Naive thymus-derived CD4-positive, alpha-beta T cell (primary cell): ENCODE measurements around the gene PRSS56. TPM values are rescaled to one million over a fixed set of nuclear protein-coding genes. Genes with fewer than 3 reads are reported as not detected.

ENCODE experiments used
- ATAC-seq: fragments of 150-1000 bp; cut with Tn5 transposase; 2 replicates; pipeline ENCODE4 v1.10.0; 2021; ENCODE audit warnings: mild to moderate bottlenecking, moderate library complexity
- CTCF ChIA-PET: fragments of 350-600 bp; sonication (Branson Sonifier 250); formaldehyde crosslinking; loops from one replicate; lab custom pipeline; 2021; ENCODE audit warnings: antibody characterized with exemption; lab: Charles Lee
- POLR2A ChIA-PET: fragments of 350-600 bp; sonication (Branson Sonifier 250); formaldehyde crosslinking; loops from one replicate; lab custom pipeline; 2021; ENCODE audit warnings: antibody characterized with exemption, inconsistent platforms; lab: Charles Lee
- DNase-seq, 9 donors: peaks; one replicate each; pipeline versions ENCODE4 v3.0.0 to v3.0.0-alpha.2; 2020 to 2022; ENCODE audit warnings: mixed read lengths in 1 of 9
- H3K27ac ChIP-seq: one replicate; pipeline ENCODE4 v1.7.0; 2013; ENCODE audit warnings: mild to moderate bottlenecking, low read depth, low read length, moderate library complexity
- H3K27me3 ChIP-seq, 2 donors: one replicate each; pipeline ENCODE4 v1.7.0; 2013; ENCODE audit warnings: low read length in 2 of 2, mild to moderate bottlenecking in 2 of 2, moderate library complexity in 2 of 2; ENCODE audit not compliant: control insufficient read depth in 2 of 2, insufficient read depth in 2 of 2
- H3K36me3 ChIP-seq, 3 experiments: 1 replicate in 2 of 3; 2 replicates in 1 of 3; pipeline ENCODE4 v1.7.0; 2013; ENCODE audit warnings: low read length in 3 of 3, mild to moderate bottlenecking in 3 of 3, moderate library complexity in 1 of 3; ENCODE audit not compliant: insufficient read depth in 3 of 3, control insufficient read depth in 2 of 3
- H3K4me1 ChIP-seq, 2 donors: one replicate each; pipeline ENCODE4 v1.7.0; 2013; ENCODE audit warnings: low read length in 2 of 2, mild to moderate bottlenecking in 2 of 2, moderate library complexity in 1 of 2; ENCODE audit not compliant: control insufficient read depth in 2 of 2, insufficient read depth in 2 of 2
- H3K4me3 ChIP-seq: 2 replicates; pipeline ENCODE4 v1.7.0; 2013; ENCODE audit warnings: mild to moderate bottlenecking, low read length
- H3K9me3 ChIP-seq, 3 experiments: 1 replicate in 2 of 3; 2 replicates in 1 of 3; pipeline ENCODE4 v1.7.0; 2013; ENCODE audit warnings: low read length in 3 of 3; ENCODE audit not compliant: control insufficient read depth in 2 of 3
- H3K27ac Mint-ChIP-seq, 9 donors: one replicate each; pipeline ENCODE4 v1.8.0; 2020 to 2022; ENCODE audit warnings: mixed read lengths in 9 of 9, mild to moderate bottlenecking in 8 of 9, moderate library complexity in 5 of 9, inconsistent platforms in 2 of 9
- H3K27me3 Mint-ChIP-seq, 5 donors: one replicate each; pipeline ENCODE4 v1.8.0; 2021 to 2022; ENCODE audit warnings: mixed read lengths in 5 of 5, mild to moderate bottlenecking in 1 of 5
- H3K36me3 Mint-ChIP-seq, 5 donors: one replicate each; pipeline ENCODE4 v1.8.0; 2020 to 2022; ENCODE audit warnings: mixed read lengths in 5 of 5, mild to moderate bottlenecking in 3 of 5, inconsistent platforms in 1 of 5
- H3K4me1 Mint-ChIP-seq, 7 donors: one replicate each; pipeline ENCODE4 v1.8.0; 2020 to 2022; ENCODE audit warnings: mixed read lengths in 7 of 7, mild to moderate bottlenecking in 3 of 7, inconsistent platforms in 1 of 7
- H3K4me3 Mint-ChIP-seq, 10 donors: one replicate each; pipeline ENCODE4 v1.8.0; 2020 to 2022; ENCODE audit warnings: mild to moderate bottlenecking in 10 of 10, mixed read lengths in 10 of 10, moderate library complexity in 6 of 10, inconsistent platforms in 2 of 10
- H3K9me3 Mint-ChIP-seq, 11 donors: one replicate each; pipeline ENCODE4 v1.8.0; 2020 to 2022; ENCODE audit warnings: mixed read lengths in 11 of 11, mild to moderate bottlenecking in 4 of 11, inconsistent platforms in 1 of 11, moderate library complexity in 1 of 11
- intact Hi-C, 2 donors: fragments of 100-400 bp; cut with micrococcal nuclease; formaldehyde crosslinking; loops; one replicate each; pipeline ENCODE4 v1.15.1; 2023
- polyA plus RNA-seq, 2 donors: library from polyadenylated mRNA; unstranded; fragments of 300-500 nt; fragmentation: Illumina TruSeq; gene quantifications; one replicate each; pipeline ENCODE4 v1.2.3, GENCODE V29; 2021
- total RNA-seq, 6 experiments: library from RNA in 5 of 6; stranded (reverse) in 5 of 6; gene quantifications; 1 replicate in 5 of 6; 2 replicates in 1 of 6; pipeline ENCODE4 v1.2.3 and lab custom pipeline; 2021 to 2026

PRSS56 gene
- total and polyA plus RNA-seq, 7 experiments from 2014 or later: not detected

DNA sequence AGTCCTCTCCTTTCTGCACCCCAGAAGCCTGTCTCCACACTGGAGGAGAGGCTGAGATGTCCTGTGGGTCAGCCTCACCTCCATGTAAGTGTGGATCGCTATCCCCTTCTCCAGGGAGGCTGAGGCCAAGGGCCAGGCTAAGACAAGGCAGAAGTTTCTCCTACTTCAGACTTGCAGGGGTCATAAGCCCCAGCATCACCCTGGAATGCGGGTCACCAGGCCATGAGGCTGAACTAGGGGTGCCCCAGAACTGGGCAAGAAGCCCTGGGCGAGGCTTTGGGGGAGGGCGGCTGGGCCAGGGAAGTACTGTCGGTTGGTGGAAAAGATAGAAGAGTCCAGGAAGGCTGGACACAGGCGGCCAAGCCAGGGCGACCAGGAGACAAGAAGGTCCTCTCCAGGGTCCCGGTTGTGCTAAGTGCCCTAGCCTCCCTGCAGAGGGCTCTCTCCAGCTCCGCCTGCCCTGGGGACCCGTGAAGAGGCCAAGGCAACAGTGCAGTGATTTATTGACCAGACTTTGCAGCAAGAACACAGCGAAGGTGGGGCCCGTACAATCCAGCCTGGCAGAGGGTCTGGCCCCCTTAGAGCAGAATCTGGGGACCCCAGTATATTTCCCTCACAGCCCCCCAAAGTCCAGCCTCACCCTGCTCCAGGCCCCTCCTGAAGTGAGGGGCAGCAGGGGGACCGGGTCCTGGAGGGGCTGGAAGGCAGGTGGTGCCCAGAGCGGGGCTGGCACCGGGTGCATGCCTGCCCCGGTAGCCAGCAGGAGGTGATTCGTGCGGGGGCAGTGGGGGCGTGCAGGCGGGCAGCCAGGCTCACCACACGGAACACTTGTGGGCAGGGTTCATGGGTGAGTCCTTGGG lies 40.6 kb upstream of the PRSS56 start:
- H3K36me3 Mint-ChIP-seq: no peaks in the 10 kb centered on the region
- intact Hi-C loops: no loop called here
- CTCF ChIA-PET: no interaction called here
- no peaks in the 10 kb centered on the region for H3K4me1 ChIP-seq
- POLR2A ChIA-PET: no interaction called here
- H3K27ac Mint-ChIP-seq: no peak overlapping the region
- H3K4me3 Mint-ChIP-seq: no peak overlapping the region
- H3K27me3 ChIP-seq: no peaks in the 10 kb centered on the region
- no peak overlapping the region for H3K4me3 ChIP-seq
- peaks cover 7 to 18% (median 16%) of the 10 kb centered on the region in 5 donors for H3K27me3 Mint-ChIP-seq
- H3K9me3 Mint-ChIP-seq: no peaks in the 10 kb centered on the region
- no peaks in the 10 kb centered on the region for H3K4me1 Mint-ChIP-seq
- no peaks in the 10 kb centered on the region for H3K36me3 ChIP-seq
- H3K27ac ChIP-seq: no peak overlapping the region
- no peaks in the 10 kb centered on the region for H3K9me3 ChIP-seq
- no peak for ATAC-seq
- DNase-seq: no peak

DNA sequence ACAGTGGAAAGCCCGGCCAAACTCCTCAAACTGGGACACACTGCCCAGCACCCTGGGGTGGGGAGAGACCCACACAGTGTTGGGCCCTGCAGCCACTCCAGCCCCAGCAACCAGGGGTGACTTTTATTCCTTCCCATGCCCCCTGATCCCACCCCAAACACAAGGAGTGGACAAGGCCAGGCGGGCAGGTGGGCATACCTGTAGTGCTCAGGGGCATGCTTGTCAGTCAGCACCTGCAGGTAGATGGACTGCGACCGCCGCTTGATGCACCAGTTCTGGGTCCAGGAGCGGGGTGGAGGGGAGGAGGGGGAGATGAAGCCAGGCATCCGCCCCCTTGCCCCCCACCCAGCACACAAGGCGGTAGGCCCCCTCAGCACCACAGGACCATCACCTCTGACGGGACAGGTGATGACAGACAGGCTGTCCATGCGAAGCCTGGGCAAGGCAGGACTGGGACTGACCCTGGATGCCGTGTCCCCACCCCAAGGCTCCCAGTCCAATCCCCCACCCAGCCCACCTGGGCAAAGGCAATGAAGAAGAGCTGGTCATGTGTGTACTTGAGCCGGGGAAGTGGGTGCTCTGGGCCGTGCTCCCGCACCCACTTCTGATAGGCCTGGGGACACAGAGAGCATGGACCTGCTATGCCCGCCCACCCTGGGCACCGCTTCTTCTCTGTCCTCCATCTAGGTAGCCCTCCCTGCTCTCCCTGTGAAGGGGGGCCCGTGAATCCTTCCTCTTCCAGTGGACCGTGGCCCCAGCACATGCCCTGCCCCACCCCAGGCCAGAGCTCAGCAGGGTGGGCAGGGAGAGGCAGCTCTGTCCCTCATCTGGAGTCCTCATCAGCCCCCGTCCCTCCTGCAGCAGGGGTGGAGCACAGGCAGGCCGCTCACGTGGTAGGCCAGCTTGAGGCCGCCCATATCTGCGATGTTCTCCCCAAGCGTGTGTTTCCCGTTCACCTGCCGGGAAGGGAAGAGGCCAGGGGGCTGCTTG lies 39.7 kb upstream of the PRSS56 start:
- intact Hi-C loops: no loop called here
- Mint-ChIP-seq H3K36me3 (no peaks in the 10 kb centered on the region), H3K4me3 (no peak overlapping the region), H3K27me3 (peaks cover 13 to 24% (median 20%) of the 10 kb centered on the region in 5 donors), H3K9me3 (no peaks in the 10 kb centered on the region), H3K4me1 (peaks cover 0 to 6% (median 4%) of the 10 kb centered on the region in 7 donors), H3K27ac (no peak overlapping the region)
- no peaks in the 10 kb centered on the region for H3K36me3 ChIP-seq
- DNase-seq: no peak
- POLR2A ChIA-PET: no interaction called here
- H3K27ac ChIP-seq: no peak overlapping the region
- ATAC-seq: no peak
- H3K4me3 ChIP-seq: no peak overlapping the region
- CTCF ChIA-PET: no interaction called here
- no peaks in the 10 kb centered on the region for H3K4me1 ChIP-seq
- H3K27me3 ChIP-seq: no peaks in the 10 kb centered on the region
- H3K9me3 ChIP-seq: no peaks in the 10 kb centered on the region

DNA sequence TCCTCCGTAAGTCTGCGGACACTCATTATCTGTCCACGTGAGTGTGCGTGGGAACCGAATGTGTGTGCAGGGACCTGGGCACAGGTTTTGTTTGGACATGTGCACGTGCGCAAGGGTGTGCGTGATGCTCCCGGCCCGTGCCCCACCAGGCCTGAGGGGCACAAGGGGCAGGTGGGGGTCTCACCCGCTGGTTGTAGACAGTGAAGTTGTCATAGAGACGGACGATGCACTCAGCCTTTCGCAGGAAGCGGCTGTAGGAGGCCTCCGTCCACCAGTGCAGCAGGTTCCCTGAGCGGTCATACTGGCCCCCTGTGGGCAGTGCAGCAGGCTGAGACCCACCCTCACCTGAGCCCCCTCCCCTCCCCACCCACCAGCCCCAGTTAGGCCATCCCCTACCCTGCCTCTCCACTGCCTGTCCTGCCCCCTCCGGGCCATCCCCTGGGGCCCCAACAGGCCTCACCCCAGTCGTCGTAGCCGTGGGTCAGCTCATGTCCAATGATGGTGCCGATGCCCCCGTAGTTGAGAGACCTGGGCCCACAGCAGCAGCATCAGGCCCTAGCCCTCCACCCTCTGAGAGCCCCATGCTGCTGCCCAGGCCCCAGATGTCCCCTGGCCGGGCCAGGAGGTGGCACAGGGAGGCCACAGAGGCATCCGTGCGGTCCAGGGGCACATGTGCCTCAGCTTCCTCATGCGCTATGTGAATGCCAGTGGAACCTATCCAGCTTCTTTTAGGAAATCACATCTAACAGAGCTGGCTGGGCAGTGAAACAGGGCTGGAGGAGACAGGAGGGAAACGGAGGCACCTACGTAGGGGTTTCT lies 38.7 kb upstream of the PRSS56 start:
- ChIA-PET CTCF (no interaction called here), POLR2A (no interaction called here)
- ATAC-seq: no peak

DNA sequence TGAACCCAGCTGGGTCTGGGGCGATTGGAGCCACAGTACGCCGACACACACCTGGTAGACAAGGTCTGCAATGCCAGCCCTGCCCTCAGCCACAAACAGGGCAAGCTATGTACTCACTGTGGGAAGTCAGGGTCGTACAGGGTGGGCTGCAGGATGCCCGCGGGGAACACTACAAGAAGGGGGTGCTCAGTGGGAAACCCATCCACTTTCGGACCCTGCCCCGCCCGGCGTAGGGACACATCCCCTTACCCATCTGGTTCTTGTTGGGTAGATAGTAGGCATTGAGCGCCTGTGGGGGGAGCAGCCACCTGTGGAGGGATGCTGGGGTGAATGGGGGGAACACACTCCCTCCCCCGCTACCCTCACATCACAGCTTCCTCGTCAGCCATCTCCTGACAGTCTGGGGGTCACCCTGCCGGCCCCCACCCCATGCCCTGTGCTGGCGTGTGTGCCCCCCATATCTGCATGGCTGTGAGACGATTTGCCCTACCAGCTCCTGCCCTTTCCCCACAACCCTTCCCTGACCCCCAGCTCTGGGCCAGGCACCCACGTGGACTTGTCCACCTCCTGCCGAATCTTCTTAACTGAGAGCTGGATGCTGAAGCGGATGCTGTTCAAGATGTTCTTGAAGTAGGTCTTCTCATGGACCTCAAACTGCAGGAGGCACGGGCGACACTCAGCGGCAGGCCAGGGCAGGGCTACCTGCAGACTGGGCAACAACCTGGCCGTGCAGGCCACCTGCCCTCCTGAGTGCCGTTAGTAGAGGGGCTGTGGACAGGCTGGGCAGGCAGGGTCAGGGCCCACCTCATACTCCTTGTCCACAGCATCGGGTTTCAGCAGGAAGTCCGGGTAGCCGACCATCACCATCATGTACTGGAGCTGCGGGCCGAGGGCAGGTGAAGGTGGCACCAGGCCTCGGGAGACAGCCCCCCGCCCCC lies 37.6 kb upstream of the PRSS56 start:
- H3K9me3 ChIP-seq: no peaks in the 10 kb centered on the region
- H3K27me3 ChIP-seq: no peaks in the 10 kb centered on the region
- intact Hi-C loops: no loop called here
- ChIA-PET POLR2A (no interaction called here), CTCF (no interaction called here)
- H3K36me3 Mint-ChIP-seq: no peaks in the 10 kb centered on the region
- no peak overlapping the region for H3K27ac Mint-ChIP-seq
- H3K36me3 ChIP-seq: no peaks in the 10 kb centered on the region
- H3K4me1 ChIP-seq: no peaks in the 10 kb centered on the region
- peaks cover 0 to 6% (median 5%) of the 10 kb centered on the region in 7 donors for H3K4me1 Mint-ChIP-seq
- DNase-seq (no peak), ATAC-seq (no peak)
- no peaks in the 10 kb centered on the region for H3K9me3 Mint-ChIP-seq
- peaks cover 13 to 25% (median 19%) of the 10 kb centered on the region in 5 donors for H3K27me3 Mint-ChIP-seq
- no peak overlapping the region for H3K4me3 ChIP-seq
- no peak overlapping the region for H3K27ac ChIP-seq
- no peak overlapping the region for H3K4me3 Mint-ChIP-seq

More for the DNA sequence above, 38.7 kb upstream of the PRSS56 start:
- intact Hi-C loops: no loop called here
- no peaks in the 10 kb centered on the region for H3K9me3 ChIP-seq
- no peak for DNase-seq
- H3K27ac ChIP-seq: no peak overlapping the region
- H3K4me1 ChIP-seq: no peaks in the 10 kb centered on the region
- H3K4me3 Mint-ChIP-seq: no peak overlapping the region
- H3K27me3 Mint-ChIP-seq: peaks cover 13 to 25% (median 17%) of the 10 kb centered on the region in 5 donors
- H3K27ac Mint-ChIP-seq: no peak overlapping the region
- H3K4me1 Mint-ChIP-seq: peaks cover 0 to 6% (median 5%) of the 10 kb centered on the region in 7 donors
- H3K36me3 ChIP-seq: no peaks in the 10 kb centered on the region
- H3K27me3 ChIP-seq: no peaks in the 10 kb centered on the region
- H3K4me3 ChIP-seq: no peak overlapping the region
- no peaks in the 10 kb centered on the region for H3K36me3 Mint-ChIP-seq
- H3K9me3 Mint-ChIP-seq: no peaks in the 10 kb centered on the region

DNA sequence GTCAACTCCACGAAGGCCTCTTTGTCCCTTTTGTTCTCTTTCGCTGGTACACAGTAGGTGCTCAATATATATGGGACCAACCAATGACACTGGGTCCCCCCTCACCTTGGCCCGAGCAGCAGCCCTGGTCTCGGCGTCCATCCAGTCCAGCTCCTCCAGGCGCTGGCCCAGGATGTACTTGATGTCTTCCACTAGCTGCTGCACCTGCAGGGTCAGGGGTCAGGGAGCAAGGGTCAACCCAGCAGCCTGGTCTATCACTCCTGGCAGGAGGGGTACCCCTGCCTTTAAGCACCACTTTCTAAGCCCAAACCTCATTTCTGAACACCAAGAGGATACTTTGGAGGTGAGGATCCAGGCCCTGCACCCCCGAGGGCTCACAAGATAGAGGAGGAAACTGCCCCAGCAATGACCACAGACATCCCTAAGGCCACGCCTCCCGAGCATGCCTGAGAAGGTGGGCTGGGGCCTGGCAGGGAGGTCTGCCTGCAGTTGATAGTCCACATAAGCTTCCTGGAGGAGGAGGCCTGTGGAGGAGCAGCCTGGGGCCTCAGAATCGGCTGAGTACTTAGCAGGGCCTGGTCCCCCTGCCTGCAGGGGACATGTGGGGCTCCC lies 36.8 kb upstream of the PRSS56 start:
- ChIA-PET POLR2A (no interaction called here), CTCF (no interaction called here)
- Mint-ChIP-seq H3K27ac (no peak overlapping the region), H3K9me3 (no peaks in the 10 kb centered on the region), H3K27me3 (peaks cover 16 to 29% (median 19%) of the 10 kb centered on the region in 5 donors), H3K4me3 (no peak overlapping the region), H3K4me1 (peaks cover 0 to 6% (median 5%) of the 10 kb centered on the region in 7 donors), H3K36me3 (no peaks in the 10 kb centered on the region)
- ATAC-seq (no peak), DNase-seq (no peak)
- Histone ChIP-seq H3K9me3 (no peaks in the 10 kb centered on the region), H3K27me3 (no peaks in the 10 kb centered on the region), H3K4me1 (no peaks in the 10 kb centered on the region), H3K36me3 (no peaks in the 10 kb centered on the region), H3K27ac (no peak overlapping the region), H3K4me3 (no peak overlapping the region)
- intact Hi-C loops: no loop called here
